SK-N-SH (cell line): ENCODE measurements around the gene MORN5. TPM values are rescaled to one million over a fixed set of nuclear protein-coding genes. Genes with fewer than 3 reads are reported as not detected.

Experiments used
- CTCF ChIA-PET: fragments of 300-600, 350-600 bp; formaldehyde crosslinking; extraction: SDS; loops from one replicate; lab custom pipeline; 2021; lab: Yijun Ruan, JAX
- POLR2A ChIA-PET: fragments of 350-600 bp; sonication (Branson Sonifier 250); formaldehyde crosslinking; extraction: SDS; loops from one replicate; lab custom pipeline; 2020; ENCODE audit warnings: antibody characterized with exemption, inconsistent platforms; lab: Yijun Ruan, JAX
- DNase-seq: peaks from one replicate; pipeline ENCODE4 v3.0.0; 2012
- H2AFZ ChIP-seq: fragments of 200-600 bp; sonication (generic); 2 replicates; pipeline ENCODE4 v1.8.1; 2016; ENCODE audit warnings: antibody characterized with exemption, mild to moderate bottlenecking, low read depth
- H3F3A ChIP-seq: fragments of 200-600 bp; sonication (generic); replicated peaks from 2 replicates; pipeline ENCODE3; 2016; ENCODE audit warnings: antibody characterized with exemption, mild to moderate bottlenecking; ENCODE audit not compliant: insufficient read depth
- H3K27ac ChIP-seq, 2 experiments: fragments of 200-500 bp in 1 of 2; fragments of 200-600 bp in 1 of 2; sonication (Bioruptor generic) in 1 of 2; sonication (generic), shearing (Covaris generic) in 1 of 2; 2 replicates each; pipeline versions ENCODE4 v1.5.1 to v1.6.1; 2014 to 2016; ENCODE audit warnings: low read depth in 2 of 2, inconsistent platforms in 1 of 2, low read length in 1 of 2, mild to moderate bottlenecking in 1 of 2, mixed read lengths in 1 of 2
- H3K27me3 ChIP-seq: fragments of 200-600 bp; sonication (generic), shearing (Covaris generic); 2 replicates; pipeline ENCODE4 v1.6.1; 2016; ENCODE audit warnings: mixed run types; ENCODE audit not compliant: insufficient read depth
- H3K36me3 ChIP-seq, 2 experiments: fragments of 200-500 bp in 1 of 2; fragments of 200-600 bp in 1 of 2; sonication (Bioruptor generic) in 1 of 2; sonication (generic) in 1 of 2; replicated peaks in 1 of 2; 2 replicates each; pipeline versions ENCODE3 to v1.5.1; 2014 to 2016; ENCODE audit warnings: low read length in 1 of 2, mild to moderate bottlenecking in 1 of 2; ENCODE audit not compliant: insufficient read depth in 2 of 2, control insufficient read depth in 1 of 2
- H3K4me1 ChIP-seq, 2 experiments: fragments of 200-500 bp in 1 of 2; fragments of 200-600 bp in 1 of 2; sonication (Bioruptor generic) in 1 of 2; sonication (generic), shearing (Covaris generic) in 1 of 2; 2 replicates each; pipeline versions ENCODE4 v1.5.1 to v1.6.1; 2014 to 2016; ENCODE audit warnings: low read depth in 1 of 2, low read length in 1 of 2, mixed run types in 1 of 2; ENCODE audit not compliant: insufficient read depth in 2 of 2, control insufficient read depth in 1 of 2
- H3K4me2 ChIP-seq: fragments of 200-600 bp; sonication (generic), shearing (Covaris generic); 2 replicates; pipeline ENCODE4 v1.6.1; 2017; ENCODE audit warnings: mixed run types
- H3K4me3 ChIP-seq, 2 experiments: fragments of 200-500 bp in 1 of 2; fragments of 200-600 bp in 1 of 2; sonication (Bioruptor generic) in 1 of 2; sonication (generic), shearing (Covaris generic) in 1 of 2; 2 replicates each; pipeline versions ENCODE4 v1.5.1 to v1.8.1; 2014 to 2016; ENCODE audit warnings: low read depth in 2 of 2, inconsistent platforms in 1 of 2, low read length in 1 of 2, mild to moderate bottlenecking in 1 of 2, mixed read lengths in 1 of 2, moderate library complexity in 1 of 2
- H3K79me2 ChIP-seq: fragments of 200-600 bp; sonication (generic); 2 replicates; pipeline ENCODE4 v1.8.1; 2017; ENCODE audit warnings: mild to moderate bottlenecking; ENCODE audit not compliant: insufficient read depth
- H3K9ac ChIP-seq: fragments of 200-600 bp; sonication (generic); 2 replicates; pipeline ENCODE4 v1.6.1; 2017; ENCODE audit warnings: mixed run types
- H3K9me2 ChIP-seq: fragments of 200-600 bp; sonication (generic); 2 replicates; pipeline ENCODE4 v1.6.1; 2017; ENCODE audit warnings: mixed run types
- H3K9me3 ChIP-seq: fragments of 200-600 bp; sonication (generic); 2 replicates; pipeline ENCODE4 v1.6.1; 2017; ENCODE audit warnings: mixed run types, mild to moderate bottlenecking, moderate library complexity
- H4K20me1 ChIP-seq: fragments of 200-600 bp; sonication (generic); 2 replicates; pipeline ENCODE4 v1.6.1; 2017; ENCODE audit warnings: mild to moderate bottlenecking, mixed run types; ENCODE audit not compliant: insufficient read depth
- EZH2phosphoT487 ChIP-seq: fragments of 200-600 bp; sonication (generic); IDR thresholded peaks from 2 replicates; pipeline ENCODE4 v1.6.1; 2017; ENCODE audit warnings: low read depth, mixed run types, mild to moderate bottlenecking, antibody characterized with exemption, moderate library complexity, borderline replicate concordance
- FOXM1 ChIP-seq: IDR thresholded peaks from 2 replicates; pipeline ENCODE4 v1.4.0; 2012; ENCODE audit warnings: low read depth, mild to moderate bottlenecking
- MXI1 ChIP-seq: IDR thresholded peaks from 2 replicates; pipeline ENCODE4 v1.6.1; 2012; ENCODE audit warnings: mild to moderate bottlenecking, low read depth, low read length, improper control_type of control experiment
- RXRA ChIP-seq: IDR thresholded peaks from 2 replicates; pipeline ENCODE4 v1.4.0; 2012; ENCODE audit warnings: low read depth, mild to moderate bottlenecking, borderline replicate concordance
- SIN3A ChIP-seq: IDR thresholded peaks from 2 replicates; pipeline ENCODE4 v1.6.1; 2012; ENCODE audit warnings: low read depth, mild to moderate bottlenecking, low read length, moderate library complexity, borderline replicate concordance
- SMC3 ChIP-seq: IDR thresholded peaks from 2 replicates; pipeline ENCODE4 v1.6.1; 2012; ENCODE audit warnings: low read depth, low read length, improper control_type of control experiment
- TAF1 ChIP-seq: IDR thresholded peaks from 2 replicates; pipeline ENCODE4 v1.6.1; 2012; ENCODE audit warnings: low read depth, mild to moderate bottlenecking, low read length, moderate library complexity, borderline replicate concordance
- TCF12 ChIP-seq: IDR thresholded peaks from 2 replicates; pipeline ENCODE4 v1.4.0; 2012
- WGBS: methylation state at CpG from one replicate; pipeline ENCODE4 v1.1.6; 2017; ENCODE audit warnings: low lambda C conversion rate; 5-methylcytosine and 5-hydroxymethylcytosine counted together
- polyA plus RNA-seq, 3 experiments: library from polyadenylated mRNA; depleted of rRNA; stranded (reverse); fragments of >200 nt; gene quantifications; 2 replicates each; pipeline ENCODE4 v1.2.3, GENCODE V29; 2012

Gene MORN5
- polyA plus RNA-seq, 1 of the 3 experiments (the other 2 are of a cell fraction): not detected

DNA sequence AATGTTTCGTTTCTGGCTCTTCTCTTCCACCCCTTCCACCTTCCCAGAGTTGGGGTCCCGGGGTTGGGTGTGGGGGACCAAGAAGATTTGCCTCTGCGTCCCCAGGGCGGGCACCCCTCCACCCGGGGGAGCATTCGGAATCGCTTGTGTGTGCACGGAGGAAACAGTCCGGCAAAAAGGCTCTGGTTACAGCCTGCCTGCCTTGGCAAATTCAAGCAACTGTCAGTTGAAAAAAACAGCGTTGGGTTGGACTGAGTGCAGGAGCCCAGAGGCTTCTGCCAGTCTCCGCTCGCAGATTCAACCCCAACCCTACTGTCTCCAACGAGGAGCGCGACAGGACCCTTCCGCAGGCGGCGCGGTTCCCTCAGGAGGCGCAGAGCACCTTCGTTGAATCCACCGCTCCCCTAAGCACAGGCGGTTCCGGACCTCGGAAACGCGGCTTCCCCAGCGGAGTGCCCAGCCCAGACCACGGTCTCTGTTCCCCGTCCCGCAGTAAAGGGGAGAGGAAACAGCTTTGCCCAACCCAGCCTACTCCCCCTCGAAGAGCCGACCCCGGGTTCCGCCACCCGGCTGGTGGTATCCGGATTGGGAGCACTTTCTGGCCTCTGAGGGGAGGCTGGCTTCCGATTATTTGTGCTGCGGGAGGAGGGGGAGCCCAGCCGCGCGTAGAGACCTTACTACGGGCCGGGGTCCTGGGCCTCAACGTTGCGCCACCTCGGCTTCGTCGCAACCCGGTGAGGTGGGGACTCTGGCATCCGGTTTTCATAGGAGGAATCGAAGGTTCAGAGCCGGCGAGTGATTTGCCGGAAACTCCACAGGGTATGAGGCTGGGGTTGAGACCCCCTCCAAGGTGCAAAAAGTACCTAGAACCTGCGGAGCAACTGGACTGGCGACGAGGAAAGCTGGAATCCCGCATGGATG is 59.5 kb downstream of the MORN5 start:
- Histone ChIP-seq H3K36me3 (no peaks in the 10 kb centered on the region), H3F3A (peaks cover 7% of the 10 kb centered on the region), H3K9ac (no peak overlapping the region), H3K79me2 (no peaks in the 10 kb centered on the region), H3K9me2 (no peaks in the 10 kb centered on the region), H3K4me2 (peak overlapping the region; percentile 66; the same call in 1 of the 2 replicates), H3K4me3 (peak overlapping the region in 1 of 2 experiments; percentile 19; a peak in 1 of 4 replicates), H3K27me3 (peaks cover 94% of the 10 kb centered on the region), H3K9me3 (no peaks in the 10 kb centered on the region), H3K4me1 (peaks cover 0 to 12% of the 10 kb centered on the region in 2 experiments; a peak in 2 of 4 replicates), H2AFZ (no peak overlapping the region), H3K27ac (no peak overlapping the region), H4K20me1 (no peaks in the 10 kb centered on the region)
- TF ChIP-seq EZH2phosphoT487 (peak; percentile 41; the same call in 1 of the 2 replicates), SIN3A (no peak)
- WGBS: 29% methylated on average over 30 of the region's 59 CpGs
- POLR2A ChIA-PET: no interaction called here
- CTCF ChIA-PET: interaction anchor here (1.0 to 1.2 kb wide), 2 partner anchors 20 to 95 kb away, joined by 3 read pairs; no protein-coding TSS in a partner anchor
- peak; percentile 56 for DNase-seq

DNA sequence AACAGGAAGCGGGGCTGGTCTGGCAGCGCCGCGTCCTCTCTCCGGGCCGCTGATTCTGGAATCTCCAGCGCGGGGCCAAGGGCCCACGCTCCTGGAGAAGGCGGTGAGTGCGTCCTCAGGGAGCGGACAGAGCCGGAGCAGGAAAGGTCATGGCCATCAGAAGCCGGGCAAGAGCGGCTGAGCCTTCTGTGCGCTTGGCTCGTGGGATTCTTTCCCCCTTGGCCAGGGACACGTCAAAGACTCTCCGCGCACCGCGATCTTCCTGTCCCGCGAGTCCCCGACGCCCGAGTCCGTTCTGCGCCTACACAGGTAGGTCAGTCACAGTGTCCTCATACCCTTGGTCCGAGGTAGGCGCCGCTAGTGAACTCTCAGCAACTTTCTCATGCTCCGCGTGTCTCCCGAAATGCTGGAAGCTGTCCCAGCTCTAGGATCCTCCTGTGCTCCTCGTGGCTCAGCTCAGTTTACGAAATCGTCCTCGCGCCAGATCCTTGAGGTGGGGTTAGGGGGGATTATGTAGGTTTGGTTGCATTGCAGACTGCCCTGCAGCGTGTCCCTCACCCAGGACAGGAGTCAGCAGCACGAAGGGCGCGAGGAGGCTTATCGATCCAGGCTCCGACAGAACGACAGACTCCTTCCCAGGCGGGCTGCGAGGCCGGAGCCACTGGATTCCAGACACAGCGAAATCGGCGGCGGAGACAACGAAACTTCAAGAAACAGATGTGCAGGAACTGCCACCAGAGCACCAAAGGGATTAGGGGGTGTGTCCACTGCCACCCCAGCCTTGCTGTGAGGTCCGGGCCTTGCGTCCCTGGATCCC is 60.4 kb downstream of the MORN5 start:
- ChIA-PET CTCF (interaction anchor here (1.0 to 1.2 kb wide), 2 partner anchors 19 to 95 kb away, joined by 3 read pairs; no protein-coding TSS in a partner anchor), POLR2A (no interaction called here)
- DNase-seq: peak; percentile 54
- no peaks in the 10 kb centered on the region for H4K20me1 ChIP-seq
- no peak overlapping the region for H3K4me3 ChIP-seq
- TF ChIP-seq EZH2phosphoT487: peak; percentile 78; the same call in 1 of the 2 replicates
- no peak for TF ChIP-seq FOXM1
- no peak for TF ChIP-seq SMC3
- TF ChIP-seq TCF12: no peak
- TF ChIP-seq RXRA: no peak
- no peak for TF ChIP-seq MXI1
- no peak for TF ChIP-seq TAF1
- peaks cover 98% of the 10 kb centered on the region for H3K27me3 ChIP-seq
- peaks cover 3% of the 10 kb centered on the region for H3F3A ChIP-seq
- H2AFZ ChIP-seq: no peak overlapping the region
- no peaks in the 10 kb centered on the region for H3K9me2 ChIP-seq
- H3K4me1 ChIP-seq: peaks cover 0 to 10% of the 10 kb centered on the region in 2 experiments; a peak in 2 of 4 replicates
- 14% methylated on average over 43 of the region's 57 CpGs for WGBS
- no peaks in the 10 kb centered on the region for H3K36me3 ChIP-seq
- no peak overlapping the region for H3K9ac ChIP-seq
- H3K27ac ChIP-seq: no peak overlapping the region
- no peaks in the 10 kb centered on the region for H3K79me2 ChIP-seq
- peak overlapping the region; percentile 66; the same call in 1 of the 2 replicates for H3K4me2 ChIP-seq
- no peaks in the 10 kb centered on the region for H3K9me3 ChIP-seq
